ENCODE data around the gene GPX3. TPM values are rescaled to one million over a fixed set of nuclear protein-coding genes. Genes with fewer than 3 reads are reported as not detected.

The GPX3 gene
- total and polyA plus RNA-seq, 2 donors (not counting 1 experiment from before 2014, with no cell fraction given): 182 to 267 TPM

DNA sequence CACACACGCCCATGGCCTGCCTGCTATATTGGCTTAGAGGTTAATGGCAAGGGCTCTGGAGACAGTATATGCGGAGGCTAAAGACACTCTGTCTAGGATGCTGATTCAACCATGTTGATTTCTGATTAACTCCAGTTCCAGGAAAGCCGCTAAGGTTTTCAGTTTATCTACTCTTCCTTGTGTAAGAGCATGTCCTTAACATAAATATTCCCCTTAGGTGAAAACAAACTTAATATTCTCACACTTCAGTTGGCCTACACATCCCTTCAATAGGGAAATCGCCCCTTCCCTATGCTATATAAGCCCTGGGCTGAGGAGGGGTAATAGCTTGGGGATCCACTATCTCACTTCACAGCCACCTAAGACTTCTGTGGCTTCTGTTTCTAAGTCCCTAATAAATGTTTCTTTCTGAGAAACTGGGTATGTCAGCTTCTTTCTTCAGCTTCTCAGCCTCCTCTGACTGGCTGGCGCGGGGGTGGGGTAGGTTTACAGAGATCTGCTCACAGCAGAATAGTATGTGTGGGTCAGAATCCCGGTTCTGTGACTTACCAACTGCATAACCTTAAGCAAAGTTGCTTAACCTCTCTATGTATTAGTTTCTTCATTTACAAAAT is 4.3 kb upstream of the GPX3 start:
- no peak overlapping the region for H2AFZ ChIP-seq (ENCODE audit: low read length)
- H3K4me2 ChIP-seq (ENCODE audit: extremely low read depth, insufficient read depth, low read length): no peak overlapping the region
- H3K27ac ChIP-seq (ENCODE audit: insufficient read depth, low read length): no peak overlapping the region
- peaks cover 5% of the 10 kb centered on the region for H3K4me1 ChIP-seq (ENCODE audit: control insufficient read depth, extremely low read depth, insufficient read depth, low read length)
- H3K79me2 ChIP-seq (ENCODE audit: control insufficient read depth, insufficient read depth, low read length): no peaks in the 10 kb centered on the region
- H3K36me3 ChIP-seq (ENCODE audit: control insufficient read depth, insufficient read depth, low read length): no peaks in the 10 kb centered on the region
- H3K4me3 ChIP-seq (replicated peaks in 1 of 4; ENCODE audit: control extremely low read depth in 1 of 4, insufficient read depth in 1 of 4, low read depth in 3 of 4, low read length in 4 of 4): no peak overlapping the region
- no peak for TF ChIP-seq EZH2 (IDR thresholded peaks at IDR 0.05; ENCODE audit: low read length, missing control alignments)
- TF ChIP-seq, protein P1, sequence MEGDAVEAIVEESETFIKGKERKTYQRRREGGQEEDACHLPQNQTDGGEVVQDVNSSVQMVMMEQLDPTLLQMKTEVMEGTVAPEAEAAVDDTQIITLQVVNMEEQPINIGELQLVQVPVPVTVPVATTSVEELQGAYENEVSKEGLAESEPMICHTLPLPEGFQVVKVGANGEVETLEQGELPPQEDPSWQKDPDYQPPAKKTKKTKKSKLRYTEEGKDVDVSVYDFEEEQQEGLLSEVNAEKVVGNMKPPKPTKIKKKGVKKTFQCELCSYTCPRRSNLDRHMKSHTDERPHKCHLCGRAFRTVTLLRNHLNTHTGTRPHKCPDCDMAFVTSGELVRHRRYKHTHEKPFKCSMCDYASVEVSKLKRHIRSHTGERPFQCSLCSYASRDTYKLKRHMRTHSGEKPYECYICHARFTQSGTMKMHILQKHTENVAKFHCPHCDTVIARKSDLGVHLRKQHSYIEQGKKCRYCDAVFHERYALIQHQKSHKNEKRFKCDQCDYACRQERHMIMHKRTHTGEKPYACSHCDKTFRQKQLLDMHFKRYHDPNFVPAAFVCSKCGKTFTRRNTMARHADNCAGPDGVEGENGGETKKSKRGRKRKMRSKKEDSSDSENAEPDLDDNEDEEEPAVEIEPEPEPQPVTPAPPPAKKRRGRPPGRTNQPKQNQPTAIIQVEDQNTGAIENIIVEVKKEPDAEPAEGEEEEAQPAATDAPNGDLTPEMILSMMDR (conservative IDR thresholded peaks at IDR 0.05 in 1 of 2, IDR thresholded peaks at IDR 0.05 in 1 of 2; ENCODE audit: low read depth in 1 of 2, low read length in 2 of 2): no peak
- no peaks in the 10 kb centered on the region for H3K27me3 ChIP-seq (ENCODE audit: control insufficient read depth, insufficient read depth, low read length)
- H4K20me1 ChIP-seq (ENCODE audit: control insufficient read depth, extremely low read depth, insufficient read depth, low read length): no peaks in the 10 kb centered on the region
- no peak overlapping the region for H3K9ac ChIP-seq (ENCODE audit: insufficient read depth, low read length)
- H3K9me3 ChIP-seq (ENCODE audit: control insufficient read depth, insufficient read depth, low read depth, low read length): no peaks in the 10 kb centered on the region
- no peak for DNase-seq (ENCODE audit: low read depth in 2 of 2)

DNA sequence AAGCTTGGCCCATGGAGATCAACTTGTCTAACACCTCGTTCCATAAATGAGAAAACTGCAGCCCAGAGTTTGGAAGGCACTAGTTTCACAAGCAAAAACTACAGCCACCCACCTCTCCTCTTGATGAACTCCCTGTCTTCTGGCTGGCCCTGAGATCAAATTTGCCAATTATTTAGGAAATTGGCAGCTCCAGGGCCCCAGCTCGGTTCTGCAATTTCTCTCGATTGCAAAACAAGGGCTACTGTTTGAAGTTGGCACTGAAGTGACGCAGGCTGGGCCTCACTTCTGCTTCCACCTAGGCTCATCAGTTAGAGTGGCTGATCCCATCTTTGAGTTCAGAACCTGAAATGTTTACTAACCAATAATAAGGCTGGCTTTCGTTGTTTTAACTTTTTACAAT is 3.7 kb upstream of the GPX3 start:
- Histone ChIP-seq H4K20me1 (ENCODE audit: control insufficient read depth, extremely low read depth, insufficient read depth, low read length) (no peaks in the 10 kb centered on the region), H3K79me2 (ENCODE audit: control insufficient read depth, insufficient read depth, low read length) (no peaks in the 10 kb centered on the region), H3K27me3 (ENCODE audit: control insufficient read depth, insufficient read depth, low read length) (no peaks in the 10 kb centered on the region), H3K4me1 (ENCODE audit: control insufficient read depth, extremely low read depth, insufficient read depth, low read length) (peaks cover 5% of the 10 kb centered on the region), H2AFZ (ENCODE audit: low read length) (no peak overlapping the region), H3K9me3 (ENCODE audit: control insufficient read depth, insufficient read depth, low read depth, low read length) (no peaks in the 10 kb centered on the region), H3K36me3 (ENCODE audit: control insufficient read depth, insufficient read depth, low read length) (no peaks in the 10 kb centered on the region), H3K27ac (ENCODE audit: insufficient read depth, low read length) (no peak overlapping the region), H3K9ac (ENCODE audit: insufficient read depth, low read length) (no peak overlapping the region), H3K4me3 (replicated peaks in 1 of 4; ENCODE audit: control extremely low read depth in 1 of 4, insufficient read depth in 1 of 4, low read depth in 3 of 4, low read length in 4 of 4) (no peak overlapping the region), H3K4me2 (ENCODE audit: extremely low read depth, insufficient read depth, low read length) (no peak overlapping the region)
- TF ChIP-seq, protein P1 (conservative IDR thresholded peaks at IDR 0.05 in 1 of 2, IDR thresholded peaks at IDR 0.05 in 1 of 2; ENCODE audit: low read depth in 1 of 2, low read length in 2 of 2): no peak
- TF ChIP-seq EZH2 (IDR thresholded peaks at IDR 0.05; ENCODE audit: low read length, missing control alignments): no peak
- DNase-seq (ENCODE audit: low read depth in 2 of 2): no peak

DNA sequence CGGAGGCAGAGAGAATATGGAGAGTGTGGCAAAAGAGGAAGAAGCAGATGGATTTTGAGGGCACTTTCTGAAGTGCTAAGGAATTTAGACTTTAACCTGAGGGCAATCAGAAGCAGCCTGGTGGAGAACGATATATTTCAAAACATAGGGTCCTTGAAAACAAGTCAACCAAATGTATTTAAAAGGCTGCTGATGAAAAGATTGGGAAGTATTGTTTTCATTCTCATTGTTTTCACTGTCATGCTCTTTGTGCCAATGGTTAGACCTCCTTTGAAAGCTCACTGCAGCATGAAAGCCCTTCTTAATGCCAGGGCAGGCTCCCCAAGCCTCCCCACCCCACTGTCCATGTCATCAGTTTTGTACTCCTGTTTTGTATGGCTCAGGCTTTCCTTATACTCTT is 2.5 kb upstream of the GPX3 start:
- no peaks in the 10 kb centered on the region for H3K27me3 ChIP-seq (ENCODE audit: control insufficient read depth, insufficient read depth, low read length)
- no peak for TF ChIP-seq EZH2 (IDR thresholded peaks at IDR 0.05; ENCODE audit: low read length, missing control alignments)
- TF ChIP-seq, protein P1 (conservative IDR thresholded peaks at IDR 0.05 in 1 of 2, IDR thresholded peaks at IDR 0.05 in 1 of 2; ENCODE audit: low read depth in 1 of 2, low read length in 2 of 2): no peak
- no peaks in the 10 kb centered on the region for H3K36me3 ChIP-seq (ENCODE audit: control insufficient read depth, insufficient read depth, low read length)

More for the DNA sequence above, 2.5 kb upstream of the GPX3 start:
- no peak overlapping the region for H2AFZ ChIP-seq (ENCODE audit: low read length)
- no peak overlapping the region for H3K4me3 ChIP-seq (replicated peaks in 1 of 4; ENCODE audit: control extremely low read depth in 1 of 4, insufficient read depth in 1 of 4, low read depth in 3 of 4, low read length in 4 of 4)
- H4K20me1 ChIP-seq (ENCODE audit: control insufficient read depth, extremely low read depth, insufficient read depth, low read length): no peaks in the 10 kb centered on the region
- no peak for DNase-seq (ENCODE audit: low read depth in 2 of 2)
- no peaks in the 10 kb centered on the region for H3K9me3 ChIP-seq (ENCODE audit: control insufficient read depth, insufficient read depth, low read depth, low read length)
- peaks cover 12% of the 10 kb centered on the region for H3K4me1 ChIP-seq (ENCODE audit: control insufficient read depth, extremely low read depth, insufficient read depth, low read length)
- no peak overlapping the region for H3K4me2 ChIP-seq (ENCODE audit: extremely low read depth, insufficient read depth, low read length)
- H3K27ac ChIP-seq (ENCODE audit: insufficient read depth, low read length): no peak overlapping the region
- no peaks in the 10 kb centered on the region for H3K79me2 ChIP-seq (ENCODE audit: control insufficient read depth, insufficient read depth, low read length)
- H3K9ac ChIP-seq (ENCODE audit: insufficient read depth, low read length): no peak overlapping the region

Measured in fibroblast of lung (primary cell).